ENCODE results near the gene GRID1.

GRCh38 chr10:85986777-85987176 is 379.8 kb downstream of the GRID1 start:
- no peak for TF ChIP-seq SP1 (IDR thresholded peaks at IDR 0.05; ENCODE audit: low read depth)
- TF ChIP-seq CTCF (IDR thresholded peaks at IDR 0.05 in 2 of 3, conservative IDR thresholded peaks at IDR 0.05 in 1 of 3; ENCODE audit: borderline replicate concordance in 1 of 3, insufficient read depth in 1 of 3, low read depth in 2 of 3, low read length in 2 of 3) = no peak
- TF ChIP-seq EGR1 (IDR thresholded peaks at IDR 0.05; ENCODE audit: low read depth) = no peak
- TF ChIP-seq JUND (IDR thresholded peaks at IDR 0.05) = no peak
- no peak for TF ChIP-seq POLR2AphosphoS5 (IDR thresholded peaks at IDR 0.05; ENCODE audit: low read depth, low read length)
- no peak for TF ChIP-seq SIN3A (IDR thresholded peaks at IDR 0.05; ENCODE audit: low read depth)
- no peak for TF ChIP-seq POLR2A (IDR thresholded peaks at IDR 0.05; ENCODE audit: borderline replicate concordance, extremely low read depth, insufficient read depth, insufficient read length)
- no peak for TF ChIP-seq EZH2 (IDR thresholded peaks at IDR 0.05)
- TF ChIP-seq ATF3 (IDR thresholded peaks at IDR 0.05) = no peak
- TF ChIP-seq EZH2phosphoT487 (IDR thresholded peaks at IDR 0.05; ENCODE audit: borderline replicate concordance) = no peak
- no peak for TF ChIP-seq ZNF274 (IDR thresholded peaks at IDR 0.05; ENCODE audit: low read depth, low read length)
- TF ChIP-seq MAX (IDR thresholded peaks at IDR 0.05) = no peak
- TF ChIP-seq TCF7L2 (IDR thresholded peaks at IDR 0.05; ENCODE audit: borderline replicate concordance, extremely low read depth, insufficient read depth, insufficient read length) = no peak
- TF ChIP-seq YY1 (IDR thresholded peaks at IDR 0.05; ENCODE audit: extremely low read depth, insufficient replicate concordance, low read depth, low read length) = no peak

All from HCT116 (cell line).